ENCODE data around the gene GJD3. TPM values are rescaled to one million over a fixed set of nuclear protein-coding genes. Genes with fewer than 3 reads are reported as not detected.
A peak's percentile ranks its signal among the peaks of the same experiment; 100 is the strongest.

Gene GJD3
- total RNA-seq, 2 donors from 2014 or later: not detected

- Mint-ChIP-seq H3K4me3 (no peak overlapping the region), H3K4me1 (peaks cover 29% of the 10 kb centered on the region), H3K9me3 (no peaks in the 10 kb centered on the region), H3K27me3 (ENCODE audit: insufficient read depth) (no peaks in the 10 kb centered on the region), H3K27ac (no peak overlapping the region), H3K36me3 (ENCODE audit: low read depth) (peaks cover 7% of the 10 kb centered on the region)
- DNase-seq: no peak
- TF ChIP-seq CTCF (conservative IDR thresholded peaks at IDR 0.05): no peak
- Histone ChIP-seq H3K4me3 (ENCODE audit: low read length) (no peak overlapping the region), H3K27ac (ENCODE audit: low read depth, low read length) (no peak overlapping the region), H3K36me3 (ENCODE audit: control insufficient read depth, insufficient read depth, low read length) (no peaks in the 10 kb centered on the region), H3K9me3 (ENCODE audit: control insufficient read depth, low read length) (no peaks in the 10 kb centered on the region), H3K9ac (ENCODE audit: extremely low read depth, low read length, poor library complexity, severe bottlenecking) (peak overlapping the region; percentile 13), H3K4me1 (ENCODE audit: control insufficient read depth, insufficient read depth, low read length) (peaks cover 12% of the 10 kb centered on the region), H3K27me3 (ENCODE audit: control insufficient read depth, insufficient read depth, low read length, poor library complexity, severe bottlenecking) (no peaks in the 10 kb centered on the region)
- 80% methylated on average over 1 of the region's 1 CpG; no CpG with 5 or more reads in 1 of the 2 experiments for WGBS, 2 experiments (ENCODE audit: insufficient coverage in 1 of 2, insufficient read length in 1 of 2)
These were observed 37.7 kb downstream of the GJD3 start for GRCh38 chr17:40326832-40327199.

GRCh38 chr17:40326014-40326831, 38.3 kb downstream of the GJD3 start:
- no peaks in the 10 kb centered on the region for H3K9me3 Mint-ChIP-seq
- Histone ChIP-seq H3K4me1 (ENCODE audit: control insufficient read depth, insufficient read depth, low read length) (peaks cover 12% of the 10 kb centered on the region), H3K9ac (ENCODE audit: extremely low read depth, low read length, poor library complexity, severe bottlenecking) (peak overlapping the region; percentile 13), H3K27me3 (ENCODE audit: control insufficient read depth, insufficient read depth, low read length, poor library complexity, severe bottlenecking) (no peaks in the 10 kb centered on the region), H3K36me3 (ENCODE audit: control insufficient read depth, insufficient read depth, low read length) (no peaks in the 10 kb centered on the region), H3K9me3 (ENCODE audit: control insufficient read depth, low read length) (no peaks in the 10 kb centered on the region), H3K4me3 (ENCODE audit: low read length) (no peak overlapping the region), H3K27ac (ENCODE audit: low read depth, low read length) (no peak overlapping the region)
- no peaks in the 10 kb centered on the region for H3K27me3 Mint-ChIP-seq (ENCODE audit: insufficient read depth)
- H3K36me3 Mint-ChIP-seq (ENCODE audit: low read depth): peaks cover 3% of the 10 kb centered on the region
- H3K4me1 Mint-ChIP-seq: peaks cover 26% of the 10 kb centered on the region
- no peak overlapping the region for H3K27ac Mint-ChIP-seq
- DNase-seq: no peak
- no peak for TF ChIP-seq CTCF (conservative IDR thresholded peaks at IDR 0.05)
- WGBS, 2 experiments (ENCODE audit: insufficient coverage in 1 of 2, insufficient read length in 1 of 2): 91 to 93% methylated on average over 6 to 16 of the region's 17 CpGs
- no peak overlapping the region for H3K4me3 Mint-ChIP-seq

GRCh38 chr17:40325156-40326013, 39.2 kb downstream of the GJD3 start:
- H3K36me3 Mint-ChIP-seq (ENCODE audit: low read depth): no peaks in the 10 kb centered on the region
- no peaks in the 10 kb centered on the region for H3K27me3 Mint-ChIP-seq (ENCODE audit: insufficient read depth)
- TF ChIP-seq CTCF (conservative IDR thresholded peaks at IDR 0.05): no peak
- Histone ChIP-seq H3K36me3 (ENCODE audit: control insufficient read depth, insufficient read depth, low read length) (no peaks in the 10 kb centered on the region), H3K4me1 (ENCODE audit: control insufficient read depth, insufficient read depth, low read length) (peaks cover 12% of the 10 kb centered on the region), H3K9me3 (ENCODE audit: control insufficient read depth, low read length) (no peaks in the 10 kb centered on the region), H3K4me3 (ENCODE audit: low read length) (no peak overlapping the region), H3K27me3 (ENCODE audit: control insufficient read depth, insufficient read depth, low read length, poor library complexity, severe bottlenecking) (no peaks in the 10 kb centered on the region), H3K27ac (ENCODE audit: low read depth, low read length) (no peak overlapping the region), H3K9ac (ENCODE audit: extremely low read depth, low read length, poor library complexity, severe bottlenecking) (no peak overlapping the region)
- H3K27ac Mint-ChIP-seq: no peak overlapping the region
- no peak overlapping the region for H3K4me3 Mint-ChIP-seq
- no peak for DNase-seq
- 88 to 92% methylated on average over 7 to 11 of the region's 13 CpGs for WGBS, 2 experiments (ENCODE audit: insufficient coverage in 1 of 2, insufficient read length in 1 of 2)
- peaks cover 24% of the 10 kb centered on the region for H3K4me1 Mint-ChIP-seq
- H3K9me3 Mint-ChIP-seq: no peaks in the 10 kb centered on the region
